ENCODE results near the gene BICRAL.

BICRAL gene

GRCh38 chr6:42787063-42787472, 5.2 kb downstream of the BICRAL start:
- peaks cover 46% of the 10 kb centered on the region for H3F3A ChIP-seq (ENCODE audit: control insufficient read depth, insufficient read depth)
- no peaks in the 10 kb centered on the region for H3K9me3 ChIP-seq (ENCODE audit: control insufficient read depth, insufficient read depth, low read length)
- peaks cover 5% of the 10 kb centered on the region; the same call in 1 of the 2 replicates for H4K20me1 ChIP-seq (ENCODE audit: control insufficient read depth, insufficient read depth, low read depth, low read length)
- H3K4me3 ChIP-seq (ENCODE audit: low read length) = peak overlapping the region; percentile 87
- H3K4me1 ChIP-seq (ENCODE audit: control insufficient read depth, low read length) = peaks cover 63% of the 10 kb centered on the region
- H3K27ac ChIP-seq (ENCODE audit: low read depth, low read length) = peak overlapping the region; percentile 29
- H3K79me2 ChIP-seq (ENCODE audit: control insufficient read depth, low read length) = peaks cover 97% of the 10 kb centered on the region
- no peaks in the 10 kb centered on the region for H3K9me2 ChIP-seq (replicated peaks; ENCODE audit: control insufficient read depth, low read length)
- H3K4me2 ChIP-seq (ENCODE audit: low read length) = peak overlapping the region; percentile 66
- H3K27me3 ChIP-seq (ENCODE audit: control insufficient read depth, low read length) = no peaks in the 10 kb centered on the region
- H3K36me3 ChIP-seq (ENCODE audit: control insufficient read depth, low read length) = peaks cover 73% of the 10 kb centered on the region
- no peak for TF ChIP-seq CTCF (IDR thresholded peaks at IDR 0.05; ENCODE audit: low read depth, low read length, poor library complexity, severe bottlenecking)
- no peak for TF ChIP-seq EZH2phosphoT487 (IDR thresholded peaks at IDR 0.05; ENCODE audit: borderline replicate concordance, low read length)

GRCh38 chr6:42788671-42789070, 6.8 kb downstream of the BICRAL start:
- H3K9me2 ChIP-seq (replicated peaks; ENCODE audit: control insufficient read depth, low read length) = no peaks in the 10 kb centered on the region
- H3F3A ChIP-seq (ENCODE audit: control insufficient read depth, insufficient read depth) = peaks cover 46% of the 10 kb centered on the region
- H3K27ac ChIP-seq (ENCODE audit: low read depth, low read length) = no peak overlapping the region
- H3K4me1 ChIP-seq (ENCODE audit: control insufficient read depth, low read length) = peaks cover 66% of the 10 kb centered on the region
- no peaks in the 10 kb centered on the region for H3K27me3 ChIP-seq (ENCODE audit: control insufficient read depth, low read length)
- TF ChIP-seq EZH2phosphoT487 (IDR thresholded peaks at IDR 0.05; ENCODE audit: borderline replicate concordance, low read length) (no peak), CTCF (IDR thresholded peaks at IDR 0.05; ENCODE audit: low read depth, low read length, poor library complexity, severe bottlenecking) (no peak)
- H3K4me3 ChIP-seq (ENCODE audit: low read length) = no peak overlapping the region
- H3K79me2 ChIP-seq (ENCODE audit: control insufficient read depth, low read length) = peaks cover 82% of the 10 kb centered on the region
- no peaks in the 10 kb centered on the region for H3K9me3 ChIP-seq (ENCODE audit: control insufficient read depth, insufficient read depth, low read length)
- H4K20me1 ChIP-seq (ENCODE audit: control insufficient read depth, insufficient read depth, low read depth, low read length) = peaks cover 5% of the 10 kb centered on the region; the same call in 1 of the 2 replicates
- peaks cover 61% of the 10 kb centered on the region for H3K36me3 ChIP-seq (ENCODE audit: control insufficient read depth, low read length)
- H3K4me2 ChIP-seq (ENCODE audit: low read length) = peak overlapping the region; percentile 34

- peaks cover 42% of the 10 kb centered on the region for H3K36me3 ChIP-seq (ENCODE audit: control insufficient read depth, low read length)
- peaks cover 5% of the 10 kb centered on the region; the same call in 1 of the 2 replicates for H4K20me1 ChIP-seq (ENCODE audit: control insufficient read depth, insufficient read depth, low read depth, low read length)
- no peaks in the 10 kb centered on the region for H3K27me3 ChIP-seq (ENCODE audit: control insufficient read depth, low read length)
- H3K9me3 ChIP-seq (ENCODE audit: control insufficient read depth, insufficient read depth, low read length) = no peaks in the 10 kb centered on the region
- H3K27ac ChIP-seq (ENCODE audit: low read depth, low read length) = peak overlapping the region; percentile 13; the same call in 1 of the 2 replicates
- peaks cover 62% of the 10 kb centered on the region for H3K79me2 ChIP-seq (ENCODE audit: control insufficient read depth, low read length)
- no peak for TF ChIP-seq EZH2phosphoT487 (IDR thresholded peaks at IDR 0.05; ENCODE audit: borderline replicate concordance, low read length)
- H3K4me1 ChIP-seq (ENCODE audit: control insufficient read depth, low read length) = peaks cover 50% of the 10 kb centered on the region
- H3K4me3 ChIP-seq (ENCODE audit: low read length) = no peak overlapping the region
- H3K9me2 ChIP-seq (replicated peaks; ENCODE audit: control insufficient read depth, low read length) = no peaks in the 10 kb centered on the region
- no peak overlapping the region; the same call in 1 of the 2 replicates for H3K4me2 ChIP-seq (ENCODE audit: low read length)
- H3F3A ChIP-seq (ENCODE audit: control insufficient read depth, insufficient read depth) = peaks cover 48% of the 10 kb centered on the region
Measured at GRCh38 chr6:42790549-42791181, 8.8 kb downstream of the BICRAL start.

- peaks cover 39% of the 10 kb centered on the region for H3F3A ChIP-seq (ENCODE audit: control insufficient read depth, insufficient read depth)
- no peaks in the 10 kb centered on the region for H3K9me3 ChIP-seq (ENCODE audit: control insufficient read depth, insufficient read depth, low read length)
- no peak overlapping the region for H3K4me2 ChIP-seq (ENCODE audit: low read length)
- peaks cover 52% of the 10 kb centered on the region for H3K79me2 ChIP-seq (ENCODE audit: control insufficient read depth, low read length)
- H3K4me3 ChIP-seq (ENCODE audit: low read length) = no peak overlapping the region
- no peak for TF ChIP-seq EZH2phosphoT487 (IDR thresholded peaks at IDR 0.05; ENCODE audit: borderline replicate concordance, low read length)
- no peak for TF ChIP-seq CTCF (IDR thresholded peaks at IDR 0.05; ENCODE audit: low read depth, low read length, poor library complexity, severe bottlenecking)
- H3K9me2 ChIP-seq (replicated peaks; ENCODE audit: control insufficient read depth, low read length) = no peaks in the 10 kb centered on the region
- peaks cover 5% of the 10 kb centered on the region; the same call in 1 of the 2 replicates for H4K20me1 ChIP-seq (ENCODE audit: control insufficient read depth, insufficient read depth, low read depth, low read length)
- peaks cover 32% of the 10 kb centered on the region for H3K36me3 ChIP-seq (ENCODE audit: control insufficient read depth, low read length)
- H3K4me1 ChIP-seq (ENCODE audit: control insufficient read depth, low read length) = peaks cover 38% of the 10 kb centered on the region
- H3K27ac ChIP-seq (ENCODE audit: low read depth, low read length) = no peak overlapping the region
- H3K27me3 ChIP-seq (ENCODE audit: control insufficient read depth, low read length) = no peaks in the 10 kb centered on the region
Measured at GRCh38 chr6:42791706-42792320, 10.0 kb downstream of the BICRAL start.
